Transverse colon (tissue), 4 donors: ENCODE results near the gene EHD3.

ENCODE experiments used
- EP300 ChIP-seq: sonication (generic); formaldehyde crosslinking; IDR thresholded peaks from one replicate; pipeline ENCODE4 v1.6.1; 2017; ENCODE audit warnings: antibody characterized with exemption, low read depth
- POLR2AphosphoS5 ChIP-seq, 3 donors: sonication (generic); formaldehyde crosslinking; IDR thresholded peaks; one replicate each; pipeline ENCODE4 v1.6.1; 2016; ENCODE audit warnings: antibody characterized with exemption in 3 of 3
- TF ChIP-seq, protein P1 (sequence below), 5 experiments: fragments of 200-600 bp in 3 of 5; fragments of 450-650 bp in 2 of 5; sonication (generic) in 3 of 5; IDR thresholded peaks; 1 replicate in 2 of 5; 2 replicates in 3 of 5; pipeline ENCODE4 v1.5.1; 2016 to 2017; ENCODE audit warnings: antibody characterized with exemption in 5 of 5, inconsistent platforms in 3 of 5, mild to moderate bottlenecking in 2 of 5, moderate library complexity in 1 of 5

DNA sequence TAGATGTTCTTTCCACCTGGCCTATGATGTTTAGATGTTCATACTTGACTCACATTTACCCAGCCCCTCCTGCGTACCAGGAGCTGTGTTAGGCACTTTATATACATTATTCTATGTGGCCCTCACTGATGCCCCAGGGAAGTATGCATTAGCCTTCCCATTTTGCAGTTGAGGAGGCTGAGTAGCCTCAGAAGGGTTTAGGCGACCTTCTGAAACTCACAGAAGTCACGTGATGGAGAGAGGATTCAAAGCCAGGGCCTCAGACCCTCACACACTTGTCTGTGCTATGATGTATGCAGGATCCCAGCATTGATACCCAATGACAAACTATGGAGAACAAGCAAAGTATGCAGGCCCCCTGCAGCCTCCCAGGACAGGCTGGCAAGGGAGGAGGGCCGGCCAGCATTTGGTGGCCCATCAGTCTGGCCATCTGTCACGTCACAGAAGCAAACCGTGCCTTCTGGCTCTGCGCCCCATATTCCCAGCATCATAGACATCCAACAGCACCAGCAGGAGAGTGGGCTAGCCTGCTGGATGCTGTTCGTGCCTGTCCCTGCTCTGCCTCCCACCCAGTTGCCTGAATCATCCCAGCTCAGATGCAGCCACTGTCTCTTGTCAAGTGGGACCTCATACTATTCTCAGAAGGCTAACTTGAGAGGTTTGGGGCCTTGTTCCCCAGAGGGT lies 33.6 kb downstream of the EHD3 start:
- TF ChIP-seq, protein P1, sequence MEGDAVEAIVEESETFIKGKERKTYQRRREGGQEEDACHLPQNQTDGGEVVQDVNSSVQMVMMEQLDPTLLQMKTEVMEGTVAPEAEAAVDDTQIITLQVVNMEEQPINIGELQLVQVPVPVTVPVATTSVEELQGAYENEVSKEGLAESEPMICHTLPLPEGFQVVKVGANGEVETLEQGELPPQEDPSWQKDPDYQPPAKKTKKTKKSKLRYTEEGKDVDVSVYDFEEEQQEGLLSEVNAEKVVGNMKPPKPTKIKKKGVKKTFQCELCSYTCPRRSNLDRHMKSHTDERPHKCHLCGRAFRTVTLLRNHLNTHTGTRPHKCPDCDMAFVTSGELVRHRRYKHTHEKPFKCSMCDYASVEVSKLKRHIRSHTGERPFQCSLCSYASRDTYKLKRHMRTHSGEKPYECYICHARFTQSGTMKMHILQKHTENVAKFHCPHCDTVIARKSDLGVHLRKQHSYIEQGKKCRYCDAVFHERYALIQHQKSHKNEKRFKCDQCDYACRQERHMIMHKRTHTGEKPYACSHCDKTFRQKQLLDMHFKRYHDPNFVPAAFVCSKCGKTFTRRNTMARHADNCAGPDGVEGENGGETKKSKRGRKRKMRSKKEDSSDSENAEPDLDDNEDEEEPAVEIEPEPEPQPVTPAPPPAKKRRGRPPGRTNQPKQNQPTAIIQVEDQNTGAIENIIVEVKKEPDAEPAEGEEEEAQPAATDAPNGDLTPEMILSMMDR (IDR thresholded peaks at IDR 0.05), result no peak
- TF ChIP-seq EP300 (no peak), POLR2AphosphoS5 (IDR thresholded peaks at IDR 0.05) (no peak)
